Neural cell (in vitro differentiated cells): ENCODE measurements around the gene SLC25A22. TPM values are rescaled to one million over a fixed set of nuclear protein-coding genes. Genes with fewer than 3 reads are reported as not detected.

Source experiments
- H2AFZ ChIP-seq: fragments of 200-600, 300-800 bp; sonication (generic), shearing (Covaris generic); 2 replicates; pipeline ENCODE4 v1.6.0; 2014; ENCODE audit warnings: low read depth, mild to moderate bottlenecking, antibody characterized with exemption, low read length, moderate library complexity
- H3F3A ChIP-seq: fragments of 200-600 bp; shearing (Covaris generic); 2 replicates; pipeline ENCODE4 v1.6.1; 2016; ENCODE audit warnings: mild to moderate bottlenecking, moderate library complexity, mixed read lengths, antibody characterized with exemption, low read length; ENCODE audit not compliant: insufficient read depth, poor library complexity, severe bottlenecking
- H3K27ac ChIP-seq: fragments of 200-600, 300-800 bp; sonication (generic), shearing (Covaris generic); 2 replicates; pipeline ENCODE4 v1.5.1; 2014; ENCODE audit warnings: mild to moderate bottlenecking, low read length, moderate library complexity
- H3K27me3 ChIP-seq: fragments of 300-800, 200-600 bp; sonication (generic), shearing (Covaris generic); 2 replicates; pipeline ENCODE4 v1.6.0; 2014; ENCODE audit warnings: mild to moderate bottlenecking, low read depth, low read length, moderate library complexity; ENCODE audit not compliant: insufficient read depth
- H3K36me3 ChIP-seq: fragments of 300-800, 200-600 bp; sonication (generic), shearing (Covaris generic); 2 replicates; pipeline ENCODE4 v1.5.1; 2014; ENCODE audit warnings: mild to moderate bottlenecking, antibody characterized with exemption, low read length, moderate library complexity; ENCODE audit not compliant: insufficient read depth
- H3K4me2 ChIP-seq: fragments of 300-800, 200-600 bp; sonication (generic), shearing (Covaris generic); 2 replicates; pipeline ENCODE4 v1.6.0; 2014; ENCODE audit warnings: mild to moderate bottlenecking, low read length
- H3K4me3 ChIP-seq: fragments of 300-800, 200-600 bp; sonication (generic), shearing (Covaris generic); 2 replicates; pipeline ENCODE4 v1.5.1; 2014; ENCODE audit warnings: mild to moderate bottlenecking, low read length, moderate library complexity
- H3K79me2 ChIP-seq: fragments of 200-600 bp; shearing (Covaris generic); replicated peaks from 2 replicates; pipeline ENCODE4 v1.6.0; 2014; ENCODE audit warnings: mild to moderate bottlenecking, low read length, moderate library complexity; ENCODE audit not compliant: insufficient read depth
- H3K9ac ChIP-seq: fragments of 300-800, 200-600 bp; sonication (generic), shearing (Covaris generic); 2 replicates; pipeline ENCODE4 v1.6.1; 2016; ENCODE audit warnings: mild to moderate bottlenecking, low read length, mixed read lengths
- H3K9me2 ChIP-seq: fragments of 200-600 bp; shearing (Covaris generic); 2 replicates; pipeline ENCODE4 v1.6.1; 2016; ENCODE audit warnings: mild to moderate bottlenecking, low read length, mixed read lengths; ENCODE audit not compliant: insufficient read depth
- H3K9me3 ChIP-seq: fragments of 200-600, 300-800 bp; sonication (generic), shearing (Covaris generic); 2 replicates; pipeline ENCODE4 v1.6.1; 2016; ENCODE audit warnings: mild to moderate bottlenecking, mixed run types, low read length, moderate library complexity, mixed read lengths
- H4K20me1 ChIP-seq: fragments of 200-600 bp; shearing (Covaris generic); 2 replicates; pipeline ENCODE4 v1.6.1; 2016; ENCODE audit warnings: mild to moderate bottlenecking, mixed run types; ENCODE audit not compliant: insufficient read depth
- CTCF ChIP-seq: fragments of 450-650 bp; IDR thresholded peaks from 2 replicates; pipeline ENCODE4 v1.5.1; 2014; ENCODE audit warnings: antibody characterized with exemption, mild to moderate bottlenecking, moderate library complexity; ENCODE audit not compliant: poor library complexity, severe bottlenecking
- EP300 ChIP-seq: fragments of 450-650 bp; conservative IDR thresholded peaks from 2 replicates; pipeline ENCODE4 v1.6.1; 2014; ENCODE audit warnings: antibody characterized with exemption, mild to moderate bottlenecking, moderate library complexity; ENCODE audit not compliant: poor library complexity, severe bottlenecking
- EZH2 ChIP-seq: fragments of 200-600, 300-800 bp; shearing (Covaris generic), sonication (generic); IDR thresholded peaks from 2 replicates; pipeline ENCODE4 v1.6.1; 2014; ENCODE audit warnings: antibody characterized with exemption, low read length, borderline replicate concordance, mild to moderate bottlenecking; ENCODE audit not compliant: insufficient read depth, poor library complexity, severe bottlenecking
- MXI1 ChIP-seq: fragments of 450-650 bp; conservative IDR thresholded peaks from 2 replicates; pipeline ENCODE4 v1.6.1; 2014; ENCODE audit warnings: antibody characterized with exemption, mild to moderate bottlenecking; ENCODE audit not compliant: poor library complexity, severe bottlenecking
- POLR2AphosphoS5 ChIP-seq: IDR thresholded peaks from 2 replicates; pipeline ENCODE4 v1.6.1; 2012
- RAD21 ChIP-seq: fragments of 450-650 bp; conservative IDR thresholded peaks from 2 replicates; pipeline ENCODE4 v1.6.1; 2014; ENCODE audit warnings: antibody characterized with exemption, mild to moderate bottlenecking, moderate library complexity
- REST ChIP-seq: IDR thresholded peaks from 2 replicates; pipeline ENCODE4 v1.6.1; 2012; ENCODE audit warnings: borderline replicate concordance
- SMC3 ChIP-seq: fragments of 450-650 bp; conservative IDR thresholded peaks from 2 replicates; pipeline ENCODE4 v1.6.1; 2014; ENCODE audit warnings: antibody characterized with exemption, mild to moderate bottlenecking, moderate library complexity; ENCODE audit not compliant: poor library complexity
- TAF1 ChIP-seq: IDR thresholded peaks from 2 replicates; pipeline ENCODE4 v1.6.1; 2012; ENCODE audit warnings: low read depth
- polyA plus RNA-seq: library from polyadenylated mRNA; depleted of rRNA; stranded (reverse); fragments of >200 nt; gene quantifications from 2 replicates; pipeline ENCODE4 v1.2.3, GENCODE V29; 2014

The SLC25A22 gene
- polyA plus RNA-seq, 1 donor from 2014 or later: 40.9 TPM

- no peak overlapping the region for H3K9ac ChIP-seq
- H3K9me3 ChIP-seq: no peaks in the 10 kb centered on the region
- no peak overlapping the region for H2AFZ ChIP-seq
- no peak overlapping the region for H3K4me2 ChIP-seq
- H3K79me2 ChIP-seq: peaks cover 24% of the 10 kb centered on the region
- H3K27ac ChIP-seq: no peak overlapping the region
- no peaks in the 10 kb centered on the region for H3K27me3 ChIP-seq
- H3F3A ChIP-seq: no peaks in the 10 kb centered on the region
- TF ChIP-seq POLR2AphosphoS5 (no peak), REST (no peak), RAD21 (no peak), MXI1 (no peak), TAF1 (no peak), SMC3 (no peak), EZH2 (no peak), CTCF (no peak), EP300 (no peak)
- H3K9me2 ChIP-seq: no peaks in the 10 kb centered on the region
- H3K36me3 ChIP-seq: no peaks in the 10 kb centered on the region
- H3K4me3 ChIP-seq: no peak overlapping the region
- H4K20me1 ChIP-seq: peaks cover 3% of the 10 kb centered on the region
These were observed 18.0 kb downstream of the SLC25A22 start for GRCh38 chr11:779955-780532.

- peaks cover 27% of the 10 kb centered on the region for H3K79me2 ChIP-seq
- no peak overlapping the region for H3K27ac ChIP-seq
- H3K4me3 ChIP-seq: no peak overlapping the region
- H3F3A ChIP-seq: no peaks in the 10 kb centered on the region
- no peaks in the 10 kb centered on the region for H3K27me3 ChIP-seq
- no peak overlapping the region for H3K4me2 ChIP-seq
- no peaks in the 10 kb centered on the region for H3K9me3 ChIP-seq
- H3K9ac ChIP-seq: no peak overlapping the region
- H3K9me2 ChIP-seq: no peaks in the 10 kb centered on the region
- no peak for TF ChIP-seq EP300
- TF ChIP-seq REST: no peak
- TF ChIP-seq MXI1: no peak
- no peak for TF ChIP-seq TAF1
- TF ChIP-seq POLR2AphosphoS5: no peak
- no peak for TF ChIP-seq RAD21
- no peak for TF ChIP-seq EZH2
- no peak for TF ChIP-seq CTCF
- no peaks in the 10 kb centered on the region for H3K36me3 ChIP-seq
- H4K20me1 ChIP-seq: peaks cover 3% of the 10 kb centered on the region
- no peak overlapping the region for H2AFZ ChIP-seq
These were observed 18.8 kb downstream of the SLC25A22 start for GRCh38 chr11:778976-779954.
